ENCODE results near the gene EYA3.
"Not testable (repeated sequence)": the region's sequence is repeated elsewhere in the genome, so short reads cannot be mapped to it uniquely, and the experiment has no call there.

EYA3 gene

DNA sequence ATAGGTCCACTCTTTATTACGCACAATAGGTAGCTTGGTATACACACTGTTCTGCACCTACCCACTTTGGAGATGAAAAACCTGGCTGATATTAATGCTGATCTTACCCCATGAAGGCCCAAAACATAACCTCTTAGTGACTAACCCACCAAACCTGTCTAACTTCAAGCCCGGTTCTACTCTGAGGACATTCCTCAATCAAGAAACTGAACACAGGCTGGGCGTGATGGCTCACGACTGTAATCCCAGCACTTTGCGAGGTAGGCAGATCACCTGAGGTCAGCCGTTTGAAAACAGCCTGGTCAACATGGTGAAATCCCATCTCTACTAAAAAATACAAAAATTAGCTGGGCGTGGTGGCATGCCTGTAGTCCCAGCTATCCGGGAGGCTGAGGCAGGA lies 50.5 kb downstream of the EYA3 start:
- H3K4me1 Mint-ChIP-seq (ENCODE audit: low read depth): peaks cover 4% of the 10 kb centered on the region
- H3K27ac Mint-ChIP-seq: no peak overlapping the region
- H3K36me3 Mint-ChIP-seq (ENCODE audit: low read depth): peaks cover 32% of the 10 kb centered on the region
- no peak overlapping the region for H3K4me3 Mint-ChIP-seq
- no peaks in the 10 kb centered on the region for H3K27me3 Mint-ChIP-seq (ENCODE audit: low read depth)
- H3K9me3 Mint-ChIP-seq: no peaks in the 10 kb centered on the region

DNA sequence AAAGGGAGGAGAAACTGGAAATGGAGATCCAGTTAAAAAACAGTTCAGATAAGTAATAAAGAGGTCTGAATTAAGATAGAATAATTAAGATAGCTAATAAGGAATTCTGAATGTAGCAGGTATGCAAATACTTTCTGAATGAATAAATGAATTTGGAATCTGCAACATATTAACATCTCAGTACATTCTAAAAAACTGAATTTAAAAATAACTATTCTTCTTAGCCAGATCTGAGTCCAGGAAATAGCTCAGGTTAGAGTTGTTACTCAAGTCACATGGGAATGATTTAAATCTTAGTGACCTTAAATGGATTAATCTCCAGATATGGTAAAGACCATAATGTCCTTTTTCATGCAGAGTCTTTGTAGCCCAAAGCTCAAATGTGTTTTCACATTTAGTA lies 51.2 kb downstream of the EYA3 start:
- H3K9me3 Mint-ChIP-seq: no peaks in the 10 kb centered on the region
- H3K27ac Mint-ChIP-seq: no peak overlapping the region
- peaks cover 28% of the 10 kb centered on the region for H3K36me3 Mint-ChIP-seq (ENCODE audit: low read depth)
- H3K4me1 Mint-ChIP-seq (ENCODE audit: low read depth): peaks cover 4% of the 10 kb centered on the region
- no peak overlapping the region for H3K4me3 Mint-ChIP-seq
- no peaks in the 10 kb centered on the region for H3K27me3 Mint-ChIP-seq (ENCODE audit: low read depth)

DNA sequence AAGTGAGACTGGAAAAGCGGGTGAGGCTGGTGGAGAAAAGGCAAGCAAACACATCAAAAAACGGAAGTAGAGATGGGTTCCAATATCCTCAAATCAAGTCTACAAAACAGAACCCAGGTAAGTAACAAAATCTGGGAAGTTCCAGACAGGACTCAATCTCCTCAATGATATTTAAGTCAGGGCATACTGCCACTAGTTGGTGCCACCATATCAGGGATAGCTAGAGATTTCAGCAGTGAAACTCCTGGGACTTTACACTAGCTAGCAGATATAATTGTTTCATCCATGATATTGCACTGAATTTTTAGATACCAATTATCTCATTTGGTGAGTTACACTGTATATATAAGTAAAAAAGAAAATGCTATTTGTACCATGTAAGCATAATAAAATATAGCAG lies 52.0 kb downstream of the EYA3 start:
- Mint-ChIP-seq H3K4me3 (no peak overlapping the region), H3K27ac (no peak overlapping the region), H3K4me1 (ENCODE audit: low read depth) (peaks cover 4% of the 10 kb centered on the region), H3K36me3 (ENCODE audit: low read depth) (peaks cover 25% of the 10 kb centered on the region), H3K9me3 (no peaks in the 10 kb centered on the region), H3K27me3 (ENCODE audit: low read depth) (no peaks in the 10 kb centered on the region)

DNA sequence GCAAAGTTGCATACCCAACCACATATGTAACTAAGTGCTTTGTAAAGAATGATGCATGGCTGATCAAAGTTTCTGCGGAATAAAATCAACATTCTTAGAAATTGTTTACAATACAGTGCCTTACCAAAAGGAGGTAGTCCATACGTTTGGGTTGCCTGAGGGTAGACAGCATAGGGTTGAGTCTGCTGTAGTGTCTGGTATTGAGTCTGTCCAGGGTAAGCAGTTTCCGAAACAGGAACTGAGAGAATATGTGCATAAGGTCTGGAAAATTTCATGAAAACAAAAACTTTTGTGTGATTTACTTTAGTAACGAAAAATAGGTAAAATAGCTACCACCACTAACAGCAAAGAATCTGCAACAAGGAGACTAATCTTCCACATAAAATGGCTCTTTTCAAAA lies 53.0 kb downstream of the EYA3 start:
- Mint-ChIP-seq H3K27ac (no peak overlapping the region), H3K27me3 (ENCODE audit: low read depth) (no peaks in the 10 kb centered on the region), H3K9me3 (no peaks in the 10 kb centered on the region), H3K36me3 (ENCODE audit: low read depth) (peaks cover 23% of the 10 kb centered on the region), H3K4me3 (no peak overlapping the region), H3K4me1 (ENCODE audit: low read depth) (peaks cover 4% of the 10 kb centered on the region)

DNA sequence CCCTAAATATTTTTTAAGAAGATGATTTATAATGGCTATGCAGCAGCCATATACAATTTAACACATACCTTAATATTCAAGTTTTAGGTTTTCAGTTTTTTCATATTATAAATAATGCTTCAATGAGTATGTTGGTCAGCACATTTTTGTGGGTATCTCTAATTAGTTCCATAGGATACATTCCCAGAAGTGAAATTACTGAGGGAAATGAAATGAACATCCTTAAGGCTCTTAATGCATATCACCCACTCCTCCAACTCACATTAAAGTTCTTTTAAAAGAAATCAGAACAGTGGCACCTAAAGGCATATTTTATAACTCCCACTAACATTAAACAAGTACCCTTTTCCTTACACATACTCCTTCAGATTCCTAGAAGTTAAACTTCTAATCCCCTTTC lies 56.1 kb downstream of the EYA3 start:
- Mint-ChIP-seq H3K27me3 (ENCODE audit: low read depth) (no peaks in the 10 kb centered on the region), H3K36me3 (ENCODE audit: low read depth) (peaks cover 9% of the 10 kb centered on the region), H3K4me3 (no peak overlapping the region), H3K4me1 (ENCODE audit: low read depth) (peaks cover 7% of the 10 kb centered on the region), H3K9me3 (no peaks in the 10 kb centered on the region), H3K27ac (no peak overlapping the region)

DNA sequence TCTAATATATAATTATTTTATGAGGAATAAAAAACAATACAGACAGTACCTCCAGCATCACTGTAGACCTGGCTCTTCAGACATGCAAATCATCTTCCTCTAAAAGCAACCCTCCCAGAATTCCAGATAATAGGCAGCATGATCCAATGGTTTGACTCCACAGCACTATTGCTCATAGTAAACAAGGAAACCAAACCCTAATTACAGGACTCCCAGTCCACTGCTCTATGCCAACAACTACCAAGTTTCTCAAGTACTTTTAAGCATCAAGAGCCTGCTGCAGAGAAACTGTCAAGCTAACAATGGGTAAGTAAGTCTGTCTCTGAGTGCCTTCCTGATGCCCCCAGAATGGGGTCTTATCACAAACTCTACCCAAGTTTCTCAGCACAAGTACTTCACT lies 57.2 kb downstream of the EYA3 start:
- Mint-ChIP-seq H3K4me1 (ENCODE audit: low read depth) (peaks cover 4% of the 10 kb centered on the region), H3K4me3 (no peak overlapping the region), H3K36me3 (ENCODE audit: low read depth) (peaks cover 4% of the 10 kb centered on the region), H3K27me3 (ENCODE audit: low read depth) (no peaks in the 10 kb centered on the region), H3K27ac (no peak overlapping the region), H3K9me3 (no peaks in the 10 kb centered on the region)

DNA sequence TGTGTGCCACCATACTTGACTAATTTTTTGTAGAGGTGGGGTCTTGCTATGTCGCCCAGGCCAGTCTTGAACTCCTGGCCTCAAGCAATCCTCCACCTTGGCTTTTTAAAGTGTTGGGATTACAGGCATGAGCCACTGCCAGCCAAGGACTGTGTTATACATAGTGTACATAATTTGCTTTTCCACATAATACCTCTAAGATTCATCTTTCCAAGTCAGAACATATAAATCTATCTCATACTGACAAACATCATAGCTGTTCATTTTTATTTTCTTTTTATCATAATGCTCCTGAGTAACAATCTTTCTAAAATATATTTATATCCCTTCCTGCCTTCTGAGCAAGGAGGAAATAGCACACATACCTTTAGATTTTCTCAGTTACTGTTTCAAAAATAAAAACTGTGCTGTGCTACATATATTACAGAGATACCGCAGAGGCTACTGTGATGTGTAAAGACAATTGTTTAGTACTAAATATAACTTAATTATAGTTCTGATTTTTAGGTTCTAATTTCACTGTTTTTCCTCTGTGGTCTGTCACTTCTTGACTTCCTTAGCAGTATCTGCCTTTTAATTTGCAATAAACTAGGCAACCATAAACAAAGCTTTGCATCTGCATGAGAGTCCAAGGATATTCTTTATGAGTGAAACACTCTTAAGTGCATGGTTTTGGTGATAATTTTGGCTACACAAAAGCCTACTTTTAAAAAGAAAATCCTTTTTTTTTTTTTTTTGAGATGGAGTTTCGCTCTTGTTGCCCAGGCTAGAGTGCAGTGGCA lies 59.3 kb downstream of the EYA3 start:
- no peaks in the 10 kb centered on the region for H3K9me3 Mint-ChIP-seq
- no peak overlapping the region for H3K4me3 Mint-ChIP-seq
- peaks cover 4% of the 10 kb centered on the region for H3K4me1 Mint-ChIP-seq (ENCODE audit: low read depth)
- peaks cover 5% of the 10 kb centered on the region for H3K36me3 Mint-ChIP-seq (ENCODE audit: low read depth)
- H3K27me3 Mint-ChIP-seq (ENCODE audit: low read depth): no peaks in the 10 kb centered on the region
- H3K27ac Mint-ChIP-seq: no peak overlapping the region

DNA sequence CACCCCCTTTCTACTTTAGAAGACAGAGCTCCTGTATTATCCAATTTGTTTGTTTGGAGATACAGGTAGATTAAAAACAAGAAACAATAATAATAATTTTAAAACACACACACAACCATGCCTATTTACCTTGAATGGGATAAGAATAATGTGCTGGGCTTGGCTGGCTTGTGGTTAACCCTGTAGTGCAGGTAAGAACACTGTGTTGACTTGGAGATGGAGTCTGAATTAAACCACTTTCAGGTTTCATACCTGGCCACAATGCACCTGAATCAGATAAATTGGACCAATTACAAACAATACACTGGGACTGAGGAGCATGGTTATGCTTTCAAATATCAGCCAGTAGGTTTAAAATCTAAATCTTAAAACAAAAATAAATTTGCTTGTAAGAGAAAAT lies 60.8 kb downstream of the EYA3 start:
- Mint-ChIP-seq H3K4me3 (no peak overlapping the region), H3K4me1 (ENCODE audit: low read depth) (peaks cover 4% of the 10 kb centered on the region), H3K27me3 (ENCODE audit: low read depth) (no peaks in the 10 kb centered on the region), H3K9me3 (no peaks in the 10 kb centered on the region), H3K27ac (no peak overlapping the region), H3K36me3 (ENCODE audit: low read depth) (peaks cover 4% of the 10 kb centered on the region)

DNA sequence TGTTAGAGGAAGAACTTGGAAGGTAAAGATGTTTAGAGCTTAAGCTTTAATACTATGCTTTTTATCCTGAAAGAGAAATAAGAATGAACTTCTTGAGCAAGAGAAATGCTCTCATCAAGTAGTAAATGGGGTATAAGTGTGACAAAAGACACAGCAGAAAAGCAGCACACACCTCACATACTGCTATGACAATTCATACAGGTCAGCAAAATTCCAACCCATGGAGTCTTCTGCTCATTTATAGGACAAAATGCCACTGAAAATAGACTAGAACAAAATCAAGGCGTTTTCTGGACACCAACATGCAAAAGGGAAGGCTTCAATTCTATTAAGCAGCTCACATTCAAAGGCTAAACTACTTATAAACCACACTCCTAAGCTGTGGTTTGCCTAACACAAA lies 61.2 kb downstream of the EYA3 start:
- H3K36me3 Mint-ChIP-seq (ENCODE audit: low read depth): peaks cover 4% of the 10 kb centered on the region
- H3K4me3 Mint-ChIP-seq: no peak overlapping the region
- peaks cover 4% of the 10 kb centered on the region for H3K4me1 Mint-ChIP-seq (ENCODE audit: low read depth)
- no peak overlapping the region for H3K27ac Mint-ChIP-seq
- no peaks in the 10 kb centered on the region for H3K27me3 Mint-ChIP-seq (ENCODE audit: low read depth)
- H3K9me3 Mint-ChIP-seq: no peaks in the 10 kb centered on the region

DNA sequence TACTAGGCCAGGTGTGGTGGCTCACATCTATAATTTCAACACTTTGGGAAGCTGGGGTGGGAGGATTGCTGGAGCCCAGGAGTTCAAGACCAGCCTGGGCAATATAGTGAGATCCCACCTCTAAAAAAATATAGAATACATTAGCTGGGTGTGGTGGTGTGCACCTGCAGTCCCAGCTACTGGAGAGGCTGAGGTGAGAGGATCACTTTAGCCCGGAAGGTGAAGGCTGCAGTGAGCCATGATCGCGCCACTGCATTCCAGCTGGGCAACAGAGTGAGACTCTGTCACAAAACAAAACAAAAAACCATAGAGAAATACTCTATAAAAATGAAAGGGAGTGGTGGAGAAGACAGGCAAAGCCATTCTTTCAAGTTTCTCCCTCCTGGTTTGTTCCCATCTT lies 62.1 kb downstream of the EYA3 start:
- Mint-ChIP-seq H3K4me3 (no peak overlapping the region), H3K36me3 (ENCODE audit: low read depth) (peaks cover 4% of the 10 kb centered on the region), H3K9me3 (no peaks in the 10 kb centered on the region), H3K27me3 (ENCODE audit: low read depth) (no peaks in the 10 kb centered on the region), H3K4me1 (ENCODE audit: low read depth) (peaks cover 5% of the 10 kb centered on the region), H3K27ac (no peak overlapping the region)

DNA sequence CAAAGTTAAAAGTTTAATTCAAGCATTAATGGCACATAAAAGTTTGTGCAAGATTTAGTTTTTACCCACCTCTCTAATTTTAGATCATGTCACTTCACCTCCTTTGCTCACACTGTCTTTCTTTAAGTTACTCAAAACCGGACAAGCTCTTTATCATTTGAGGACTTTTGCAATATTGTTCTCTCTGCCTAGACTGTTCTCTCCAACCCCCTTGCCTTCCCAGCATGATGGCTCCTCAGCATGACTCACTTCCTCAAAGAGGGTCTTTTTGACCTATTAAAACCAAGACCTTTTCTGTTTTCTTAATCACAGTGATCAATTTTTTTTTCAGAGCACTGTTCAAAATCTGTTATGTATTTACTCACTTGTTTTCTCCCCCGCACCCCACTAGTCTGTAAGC lies 67.3 kb downstream of the EYA3 start:
- peaks cover 15% of the 10 kb centered on the region for H3K4me1 Mint-ChIP-seq (ENCODE audit: low read depth)
- H3K27ac Mint-ChIP-seq: no peak overlapping the region
- H3K4me3 Mint-ChIP-seq: no peak overlapping the region
- peaks cover 26% of the 10 kb centered on the region for H3K36me3 Mint-ChIP-seq (ENCODE audit: low read depth)
- no peaks in the 10 kb centered on the region for H3K9me3 Mint-ChIP-seq
- H3K27me3 Mint-ChIP-seq (ENCODE audit: low read depth): no peaks in the 10 kb centered on the region

DNA sequence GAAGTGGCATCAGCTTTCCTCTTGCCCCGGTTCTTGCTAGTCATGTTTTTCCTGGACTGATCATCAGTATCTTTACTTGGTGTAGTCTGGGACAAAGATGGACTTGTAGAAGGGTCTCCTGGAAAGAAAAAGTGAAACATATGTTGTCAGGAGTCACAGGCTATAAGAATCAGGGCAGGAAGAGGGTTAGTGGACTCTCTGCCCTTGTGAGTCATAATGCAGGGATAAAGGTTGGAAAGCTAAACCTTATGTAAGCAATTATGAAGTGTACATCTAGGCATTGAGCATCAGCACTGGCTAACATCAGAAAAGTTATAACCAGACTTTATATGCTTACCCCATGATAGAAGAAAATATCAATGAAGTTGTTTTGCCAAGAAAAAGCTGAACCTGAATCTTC lies 77.4 kb downstream of the EYA3 start:
- Mint-ChIP-seq H3K9me3 (no peaks in the 10 kb centered on the region), H3K4me1 (ENCODE audit: low read depth) (no peaks in the 10 kb centered on the region), H3K27me3 (ENCODE audit: low read depth) (no peaks in the 10 kb centered on the region), H3K27ac (no peak overlapping the region), H3K4me3 (no peak overlapping the region), H3K36me3 (ENCODE audit: low read depth) (peaks cover 38% of the 10 kb centered on the region)

DNA sequence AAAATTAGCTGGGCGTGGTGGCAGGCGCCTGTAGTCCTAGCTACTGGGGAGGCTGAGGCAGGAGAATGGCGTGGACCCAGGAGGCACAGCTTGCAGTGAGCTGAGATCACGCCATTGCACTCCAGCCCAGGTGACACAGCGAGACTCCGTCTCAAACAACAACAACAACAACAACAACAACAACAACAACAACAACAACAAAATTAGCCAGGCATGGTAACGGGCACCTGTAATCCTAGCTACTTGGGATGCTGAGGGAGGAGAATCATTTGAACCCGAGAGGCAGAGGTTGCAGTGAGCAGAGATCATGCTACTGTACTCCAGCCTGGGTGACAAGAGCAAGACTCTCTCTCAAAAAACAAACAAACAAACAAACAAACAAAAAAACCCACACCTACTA lies 85.3 kb downstream of the EYA3 start:
- H3K4me1 Mint-ChIP-seq (ENCODE audit: low read depth); H3K4me3 Mint-ChIP-seq; H3K27ac Mint-ChIP-seq; H3K9me3 Mint-ChIP-seq; H3K27me3 Mint-ChIP-seq (ENCODE audit: low read depth): not testable (repeated sequence)
- peaks cover 22% of the 10 kb centered on the region for H3K36me3 Mint-ChIP-seq (ENCODE audit: low read depth)

DNA sequence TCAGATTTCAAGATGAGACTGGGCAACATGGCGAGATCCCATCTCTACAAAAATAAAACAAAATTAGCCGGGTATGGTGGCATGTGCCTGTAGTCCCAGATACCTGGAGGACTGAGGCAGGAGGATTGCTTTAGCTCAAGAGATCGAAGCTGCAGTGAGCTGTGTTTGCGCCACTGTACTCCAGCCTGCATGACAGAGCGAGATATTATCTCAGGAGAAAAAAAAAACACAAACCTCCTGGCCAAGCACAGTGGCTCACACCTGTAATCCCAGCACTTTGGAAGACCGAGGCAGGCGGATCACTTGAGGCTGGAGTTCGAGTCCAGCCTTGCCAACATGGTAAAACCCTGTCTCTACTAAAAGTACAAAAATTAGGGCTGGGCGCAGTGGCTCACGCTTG lies 85.8 kb downstream of the EYA3 start:
- Mint-ChIP-seq H3K27me3 (ENCODE audit: low read depth) (no peaks in the 10 kb centered on the region), H3K4me3 (no peak overlapping the region), H3K9me3 (no peaks in the 10 kb centered on the region), H3K4me1 (ENCODE audit: low read depth) (no peaks in the 10 kb centered on the region), H3K36me3 (ENCODE audit: low read depth) (peaks cover 26% of the 10 kb centered on the region), H3K27ac (no peak overlapping the region)

DNA sequence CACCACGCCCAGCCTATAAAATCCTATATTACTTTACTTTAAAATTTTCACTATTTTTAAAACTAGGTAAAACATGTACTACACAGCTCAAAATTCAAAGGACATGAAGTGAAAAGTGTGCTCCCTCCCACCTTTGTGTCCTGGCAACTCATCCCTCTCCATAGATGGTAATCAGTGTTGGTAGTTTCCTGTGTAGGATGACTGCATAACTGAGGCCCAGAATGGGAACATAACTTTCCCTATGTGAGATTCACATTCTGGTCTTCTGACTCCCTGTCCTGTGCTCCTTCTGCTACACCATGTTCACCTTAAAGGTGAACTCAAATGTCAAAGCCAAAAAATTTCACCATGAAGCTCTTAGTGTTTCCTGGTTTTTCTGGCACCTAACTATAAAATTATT lies 89.4 kb downstream of the EYA3 start:
- Mint-ChIP-seq H3K36me3 (ENCODE audit: low read depth) (peaks cover 39% of the 10 kb centered on the region), H3K4me3 (no peak overlapping the region), H3K9me3 (no peaks in the 10 kb centered on the region), H3K27me3 (ENCODE audit: low read depth) (no peaks in the 10 kb centered on the region), H3K27ac (no peak overlapping the region), H3K4me1 (ENCODE audit: low read depth) (peaks cover 7% of the 10 kb centered on the region)

DNA sequence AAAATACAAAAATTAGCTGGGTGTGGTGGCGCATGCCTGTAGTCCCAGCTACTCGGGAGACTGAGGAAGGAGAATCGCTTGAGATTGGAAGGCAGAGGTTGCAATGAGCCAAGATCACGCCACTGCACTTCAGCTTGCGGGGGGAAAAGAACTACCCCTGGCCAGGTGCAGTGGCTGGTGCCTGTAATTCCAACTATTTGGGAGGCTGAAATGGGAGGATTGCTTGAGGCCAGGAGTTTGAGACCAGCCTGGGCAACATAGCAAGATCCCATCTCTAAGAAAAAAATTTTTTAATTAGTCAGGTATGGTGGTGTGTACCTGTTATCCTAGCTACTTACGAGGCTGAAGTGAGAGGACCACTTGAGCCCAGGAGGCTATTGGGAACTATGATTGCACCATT lies 93.9 kb downstream of the EYA3 start:
- not testable (repeated sequence) for H3K4me3 Mint-ChIP-seq; H3K9me3 Mint-ChIP-seq; H3K27ac Mint-ChIP-seq; H3K27me3 Mint-ChIP-seq (ENCODE audit: low read depth)
- Mint-ChIP-seq H3K36me3 (ENCODE audit: low read depth) (peaks cover 40% of the 10 kb centered on the region), H3K4me1 (ENCODE audit: low read depth) (peaks cover 23% of the 10 kb centered on the region)

Measured in T-helper 1 cell treated with Interleukin-12 subunit alpha and Interleukin-12 subunit beta and Interleukin-4 antibody, amounts not matched to agents 30 μg/mL and 1 μg/mL, for 36 hours (primary cell).